HAP-1 (cell line): ENCODE data around the gene HSPA8.
"Not testable (repeated sequence)": the region's sequence is repeated elsewhere in the genome, so short reads cannot be mapped to it uniquely, and the experiment has no call there.

Source experiments
- DNase-seq, 2 experiments: peaks; one replicate each; pipeline ENCODE4 v3.0.0-alpha.2; 2016 to 2020; ENCODE audit warnings: low spot score in 2 of 2
- H3K27me3 ChIP-seq: fragments of 250-450 bp; sonication (Bioruptor Pico); 2 replicates; pipeline ENCODE4 v1.5.1; 2020; ENCODE audit warnings: low read depth, mild to moderate bottlenecking, moderate library complexity
- H3K36me3 ChIP-seq: fragments of 250-450 bp; sonication (Bioruptor Pico); replicated peaks from 2 replicates; pipeline ENCODE4 v1.5.1; 2020; ENCODE audit warnings: mild to moderate bottlenecking
- H3K4me1 ChIP-seq: fragments of 250-450 bp; sonication (Bioruptor Pico); 2 replicates; pipeline ENCODE4 v1.5.1; 2020; ENCODE audit warnings: mild to moderate bottlenecking
- H3K4me3 ChIP-seq: fragments of 250-450 bp; sonication (Bioruptor Pico); 2 replicates; pipeline ENCODE4 v1.5.1; 2020; ENCODE audit warnings: mild to moderate bottlenecking, moderate library complexity
- H3K9me3 ChIP-seq: fragments of 250-450 bp; sonication (Bioruptor Pico); 2 replicates; pipeline ENCODE4 v1.5.1; 2020; ENCODE audit warnings: mild to moderate bottlenecking, moderate library complexity
- in situ Hi-C: fragments of 300-500 bp; cut with MboI; formaldehyde crosslinking; loops from 3 replicates; pipeline ENCODE4 v1.14.3; 2020; ENCODE audit warnings: low sequenced_read_pairs, inconsistent platforms, mixed read lengths

HSPA8 gene

DNA sequence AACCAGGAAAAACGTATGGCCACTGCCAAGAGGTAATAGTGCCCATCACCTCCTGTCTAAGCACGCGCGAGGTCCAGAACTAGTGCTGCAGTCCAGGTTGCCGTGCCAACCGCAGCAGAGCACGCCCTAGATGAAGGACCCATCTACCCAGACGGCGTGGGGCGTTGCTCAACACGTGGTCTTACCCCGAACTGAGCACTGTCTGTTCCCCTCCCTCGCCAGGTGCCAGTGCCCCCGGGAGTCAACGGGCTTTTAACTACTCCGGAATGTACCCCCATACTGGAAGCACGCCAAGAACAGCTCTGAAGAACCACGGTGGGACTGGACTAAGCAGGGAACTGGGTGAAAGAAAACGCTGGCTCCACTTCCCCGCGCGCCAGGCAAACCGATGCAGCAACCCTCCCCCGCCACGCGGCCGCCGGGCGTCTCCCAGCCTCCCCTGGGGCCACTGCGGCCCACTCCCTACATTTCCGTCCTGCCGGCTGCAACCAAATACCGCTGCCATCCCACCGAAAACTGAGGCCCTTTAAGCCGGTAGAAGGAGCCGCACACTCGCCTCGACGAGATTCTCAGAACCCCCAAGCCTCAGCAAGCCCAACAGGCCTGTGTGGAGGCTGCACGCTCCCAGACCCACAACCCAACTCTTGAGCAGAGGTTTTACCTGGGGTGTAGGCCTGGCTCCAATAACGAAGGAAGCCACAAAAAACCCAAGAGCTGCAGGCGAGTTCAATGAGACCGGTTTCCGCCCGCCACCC, at the start of gene HSPA8:
HSPA8 (minus strand) TSS at position 734 of the 755 bp plus-strand sequence. CDS start 812 bp downstream, outside the sequence.
- in situ Hi-C loops, result no loop called here
- peak; percentile 28 to 69 for DNase-seq
- no peaks in the 10 kb centered on the region for H3K27me3 ChIP-seq
- H3K36me3 ChIP-seq, result peaks cover 58% of the 10 kb centered on the region
- no peaks in the 10 kb centered on the region for H3K9me3 ChIP-seq
- H3K4me1 ChIP-seq, result peaks cover 24% of the 10 kb centered on the region
- peak within 1 kb of the TSS; percentile 99 for H3K4me3 ChIP-seq

GRCh38 chr11:123111465-123111864, 49.5 kb upstream of the HSPA8 start:
- in situ Hi-C loops, result loop anchor here (5.0 to 25.0 kb wide), 2 partner anchors 136 to 376 kb away; no protein-coding TSS in a partner anchor
- DNase-seq, result peak in 1 of 2 experiments; percentile 66

GRCh38 chr11:123110397-123110796, 48.5 kb upstream of the HSPA8 start:
- H3K4me3 ChIP-seq, result no peak overlapping the region
- in situ Hi-C loops, result loop anchor here (5.0 to 25.0 kb wide), 2 partner anchors 137 to 377 kb away; no protein-coding TSS in a partner anchor
- 0 out of 2 replicates have a peak, but pooled peaks cover 8% of the 10 kb centered on the region for H3K27me3 ChIP-seq
- H3K36me3 ChIP-seq, result no peaks in the 10 kb centered on the region
- H3K9me3 ChIP-seq, result no peaks in the 10 kb centered on the region
- H3K4me1 ChIP-seq, result no peaks in the 10 kb centered on the region
- no peak for DNase-seq

More at GRCh38 chr11:123111465-123111864, 49.5 kb upstream of the HSPA8 start:
- Histone ChIP-seq H3K27me3 (0 out of 2 replicates have a peak, but pooled peaks cover 8% of the 10 kb centered on the region), H3K9me3 (no peaks in the 10 kb centered on the region), H3K4me1 (no peaks in the 10 kb centered on the region), H3K36me3 (no peaks in the 10 kb centered on the region), H3K4me3 (no peak overlapping the region)

DNA sequence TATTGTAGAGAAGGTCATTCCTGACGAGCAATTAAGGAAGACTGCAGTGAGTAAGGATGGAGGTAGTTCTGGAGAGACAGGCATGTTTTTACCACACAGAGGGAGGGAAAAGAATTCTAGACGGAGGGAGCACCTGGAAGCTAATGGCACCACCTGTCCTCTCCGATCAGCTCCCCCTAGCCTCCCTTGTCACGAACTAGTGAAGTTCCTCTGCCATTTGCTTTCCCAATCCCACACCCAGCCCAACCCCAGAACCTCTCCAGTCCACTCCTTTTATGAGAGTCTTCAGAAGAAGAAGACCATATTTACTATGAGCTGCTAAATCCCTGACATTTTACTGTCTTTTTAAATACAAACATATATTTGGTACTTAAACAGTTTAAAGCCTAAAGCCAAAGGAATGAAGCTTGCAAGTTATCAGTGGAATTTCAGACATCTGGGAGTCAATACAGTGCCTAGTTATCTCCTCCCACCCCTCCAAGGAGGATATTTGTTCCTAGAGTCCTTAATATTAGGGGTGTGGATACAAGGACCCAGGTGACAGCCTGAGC, 46.1 kb upstream of the HSPA8 start:
- Histone ChIP-seq H3K36me3 (no peaks in the 10 kb centered on the region), H3K4me1 (no peaks in the 10 kb centered on the region), H3K4me3 (no peak overlapping the region), H3K27me3 (0 out of 2 replicates have a peak, but pooled peaks cover 8% of the 10 kb centered on the region), H3K9me3 (no peaks in the 10 kb centered on the region)
- in situ Hi-C loops, result loop anchor here (25.0 kb wide), 1 partner anchor 379 kb away; no protein-coding TSS in a partner anchor
- no peak for DNase-seq

DNA sequence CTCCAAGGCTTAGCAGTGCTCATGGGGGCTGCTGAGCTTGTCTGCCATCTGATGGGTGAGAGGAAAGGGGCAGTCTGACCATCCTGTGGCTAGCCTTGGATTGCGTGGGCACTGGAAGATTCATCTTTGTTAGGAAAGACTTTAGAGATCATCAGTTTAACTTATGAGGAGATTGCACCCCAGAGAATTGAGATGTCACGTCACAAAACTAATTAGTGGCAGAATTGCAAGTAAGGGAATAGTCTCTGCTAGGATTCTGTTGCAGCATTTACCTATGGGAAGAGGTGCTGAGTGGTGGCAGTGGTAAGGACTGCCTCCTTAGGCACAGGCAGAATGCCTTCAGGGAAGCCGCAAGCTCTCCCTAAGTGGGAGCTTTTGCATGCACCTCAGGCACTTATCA, 42.8 kb upstream of the HSPA8 start:
- no peaks in the 10 kb centered on the region for H3K4me1 ChIP-seq
- 0 out of 2 replicates have a peak, but pooled peaks cover 8% of the 10 kb centered on the region for H3K27me3 ChIP-seq
- in situ Hi-C loops, result loop anchor here (25.0 kb wide), 1 partner anchor 383 kb away; no protein-coding TSS in a partner anchor
- no peak for DNase-seq
- no peak overlapping the region for H3K4me3 ChIP-seq
- no peaks in the 10 kb centered on the region for H3K36me3 ChIP-seq
- no peaks in the 10 kb centered on the region for H3K9me3 ChIP-seq

DNA sequence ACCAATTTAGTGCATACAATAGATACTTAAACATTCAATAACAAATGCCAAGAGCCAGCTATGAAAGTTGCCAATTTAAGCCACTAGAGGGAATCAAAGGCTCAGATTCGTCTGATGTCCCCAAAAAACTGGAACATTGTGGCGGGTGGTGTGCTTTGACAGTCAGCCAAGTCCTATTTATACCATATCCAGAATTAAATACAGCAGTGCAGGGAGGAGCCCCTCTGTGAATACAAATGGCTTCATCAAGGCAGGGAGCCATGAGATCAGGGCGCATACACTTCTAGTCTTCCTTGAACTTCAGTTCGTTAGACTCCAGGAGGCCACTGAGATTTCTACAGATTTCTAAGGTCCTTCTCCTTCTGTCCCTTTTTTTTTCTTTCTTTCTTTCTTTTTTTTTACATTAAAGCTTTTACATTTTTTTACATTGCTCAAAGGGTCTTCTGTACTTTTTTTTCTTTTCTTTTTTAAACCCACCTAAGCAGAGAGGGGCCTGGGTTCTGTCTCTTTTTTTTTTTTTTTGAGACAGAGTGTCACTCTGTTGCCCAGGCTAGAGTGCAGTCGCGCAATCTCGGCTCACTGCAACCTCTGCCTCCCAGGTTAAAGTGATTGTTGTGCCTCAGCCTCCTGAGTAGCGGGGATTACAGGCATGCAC, 41.5 kb upstream of the HSPA8 start:
- H3K36me3 ChIP-seq, result no peaks in the 10 kb centered on the region
- in situ Hi-C loops, result loop anchor here (25.0 kb wide), 1 partner anchor 384 kb away; no protein-coding TSS in a partner anchor
- no peaks in the 10 kb centered on the region for H3K9me3 ChIP-seq
- DNase-seq, result peak; percentile 62 to 66
- H3K27me3 ChIP-seq, result peaks cover 3% of the 10 kb centered on the region; the same call in 1 of the 2 replicates
- no peaks in the 10 kb centered on the region for H3K4me1 ChIP-seq
- H3K4me3 ChIP-seq, result no peak overlapping the region

DNA sequence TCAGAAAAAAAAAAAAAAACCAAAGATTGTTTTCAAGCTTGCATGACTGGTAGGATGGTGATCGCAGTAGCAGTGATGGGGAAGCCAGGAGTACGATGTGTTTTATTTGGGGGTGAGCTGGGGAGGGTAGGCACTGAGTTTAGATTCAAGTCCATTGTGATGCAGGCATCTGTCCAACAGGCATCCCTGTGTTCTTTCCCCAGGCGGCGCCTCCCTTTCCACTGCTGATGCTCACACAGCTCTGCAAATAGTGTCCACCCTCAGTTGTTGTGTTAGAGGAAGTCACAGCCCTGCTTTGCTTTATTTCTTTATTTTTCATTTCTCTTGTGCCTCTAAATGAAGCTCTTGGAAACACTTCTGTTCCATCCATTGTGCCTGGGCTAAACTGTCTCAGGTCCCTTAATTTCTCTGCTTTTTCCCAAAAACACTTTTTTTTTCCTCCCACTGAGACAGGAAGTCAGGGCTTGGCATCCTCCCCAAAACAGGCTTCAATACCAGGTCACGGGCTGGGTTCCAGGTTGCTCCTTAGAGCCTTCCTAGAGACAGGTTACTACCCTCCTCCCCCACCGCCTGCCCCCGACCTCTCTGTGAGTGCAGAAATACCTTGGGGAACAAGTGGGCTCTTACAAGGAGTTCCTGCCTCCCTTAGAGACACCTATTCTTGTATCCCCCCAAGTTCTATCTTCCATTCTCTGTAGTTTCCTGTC, 38.6 kb upstream of the HSPA8 start:
- in situ Hi-C loops, result loop anchor here (25.0 kb wide), 1 partner anchor 387 kb away; no protein-coding TSS in a partner anchor
- H3K9me3 ChIP-seq, result no peaks in the 10 kb centered on the region

DNA sequence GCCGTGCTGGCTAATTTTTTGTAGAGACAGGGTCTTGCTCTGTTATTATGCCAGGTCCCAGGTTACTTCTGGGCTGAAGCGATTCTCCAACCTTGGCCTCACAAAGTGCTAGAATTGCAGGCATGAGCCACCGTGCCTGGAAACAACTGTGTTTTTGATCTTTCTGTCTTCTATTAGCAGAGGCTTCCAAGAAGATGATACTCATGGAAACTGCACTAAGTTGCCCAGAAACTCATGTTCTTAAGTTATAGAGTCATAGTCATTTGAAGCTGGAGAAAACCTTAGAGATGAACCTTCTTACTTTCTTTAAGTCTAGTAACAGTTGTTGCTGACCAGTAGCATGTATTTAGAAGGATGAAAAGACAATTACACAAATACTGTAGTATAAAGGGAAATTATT, 37.1 kb upstream of the HSPA8 start:
- no peak for DNase-seq
- in situ Hi-C loops, result no loop called here
- Histone ChIP-seq H3K36me3 (no peaks in the 10 kb centered on the region), H3K4me1 (no peaks in the 10 kb centered on the region), H3K27me3 (peaks cover 4% of the 10 kb centered on the region), H3K4me3 (no peak overlapping the region), H3K9me3 (no peaks in the 10 kb centered on the region)

More for the DNA sequence above, 38.6 kb upstream of the HSPA8 start:
- no peak for DNase-seq
- no peak overlapping the region for H3K4me3 ChIP-seq
- H3K36me3 ChIP-seq, result no peaks in the 10 kb centered on the region
- H3K4me1 ChIP-seq, result no peaks in the 10 kb centered on the region
- peaks cover 4% of the 10 kb centered on the region for H3K27me3 ChIP-seq

GRCh38 chr11:123093739-123094138, 31.8 kb upstream of the HSPA8 start:
- no peaks in the 10 kb centered on the region for H3K4me1 ChIP-seq
- no peak overlapping the region for H3K4me3 ChIP-seq
- no peak for DNase-seq
- no peaks in the 10 kb centered on the region for H3K36me3 ChIP-seq
- H3K9me3 ChIP-seq, result no peaks in the 10 kb centered on the region
- in situ Hi-C loops, result no loop called here
- peaks cover 4% of the 10 kb centered on the region; the same call in 1 of the 2 replicates for H3K27me3 ChIP-seq

DNA sequence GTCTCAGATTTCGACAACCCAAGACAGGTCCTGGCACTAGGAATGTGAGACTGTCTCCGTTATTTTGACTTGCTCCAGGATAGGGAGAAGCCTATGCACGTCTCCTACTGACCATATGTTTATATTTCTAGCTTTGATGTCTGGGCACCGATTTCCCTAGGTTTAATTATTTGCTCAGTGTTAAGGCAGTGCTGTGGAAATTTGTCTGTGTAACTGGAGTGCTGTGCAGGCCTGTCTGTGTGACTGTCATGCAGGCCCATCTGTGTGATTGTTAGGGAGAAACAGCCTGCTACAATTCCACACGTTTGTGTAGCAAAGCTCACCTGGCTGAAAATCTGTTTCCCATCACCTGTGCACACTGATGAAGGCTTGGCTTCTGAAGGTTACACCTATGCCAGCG, 29.6 kb upstream of the HSPA8 start:
- Histone ChIP-seq H3K4me3 (no peak overlapping the region), H3K27me3 (no peaks in the 10 kb centered on the region), H3K9me3 (no peaks in the 10 kb centered on the region), H3K36me3 (no peaks in the 10 kb centered on the region), H3K4me1 (no peaks in the 10 kb centered on the region)
- in situ Hi-C loops, result no loop called here
- no peak for DNase-seq

DNA sequence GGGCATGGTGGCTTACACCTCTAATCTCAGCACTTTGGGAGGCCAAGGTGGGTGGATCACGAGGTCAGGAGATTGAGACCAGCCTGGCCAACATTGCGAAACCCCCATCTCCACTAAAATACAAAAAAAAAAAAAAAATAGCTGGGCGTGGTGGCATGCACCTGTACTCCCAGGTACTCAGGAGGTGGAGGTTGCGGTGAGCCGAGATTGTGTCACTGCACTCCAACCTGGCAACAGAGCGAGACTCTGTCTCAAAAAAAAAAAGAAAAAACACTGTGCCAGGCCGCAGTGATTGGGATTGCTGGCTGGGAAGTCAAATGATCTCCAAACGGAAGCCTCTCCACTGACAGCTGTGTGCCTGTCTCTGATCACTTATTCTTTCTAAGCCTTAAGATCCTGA, 28.2 kb upstream of the HSPA8 start:
- H3K36me3 ChIP-seq, H3K4me3 ChIP-seq, H3K27me3 ChIP-seq, H3K4me1 ChIP-seq, in situ Hi-C loops, DNase-seq, H3K9me3 ChIP-seq: not testable (repeated sequence)

DNA sequence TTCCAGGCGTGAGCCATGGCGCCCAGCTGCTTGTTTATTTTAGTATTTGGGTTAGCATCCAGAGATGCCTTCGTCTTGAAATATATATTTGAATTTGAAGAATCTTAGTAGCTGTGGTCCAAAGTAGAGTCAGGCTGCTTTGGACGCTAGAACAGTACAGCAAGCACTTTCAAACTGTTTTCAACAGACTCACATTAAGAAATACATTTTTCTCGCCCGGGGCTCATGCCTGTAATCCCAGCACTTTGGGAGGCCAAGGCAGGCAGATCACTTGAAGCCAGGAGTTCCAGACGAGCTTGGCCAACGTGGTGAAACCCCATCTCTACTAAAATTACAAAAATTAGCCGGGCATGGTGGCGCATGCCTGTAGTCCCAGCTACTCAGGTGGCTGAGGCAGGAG, 27.0 kb upstream of the HSPA8 start:
- H3K9me3 ChIP-seq, H3K4me1 ChIP-seq, in situ Hi-C loops, H3K36me3 ChIP-seq, H3K4me3 ChIP-seq, H3K27me3 ChIP-seq, DNase-seq: not testable (repeated sequence)

GRCh38 chr11:123087657-123088056, 25.7 kb upstream of the HSPA8 start:
- in situ Hi-C loops, DNase-seq, H3K27me3 ChIP-seq, H3K4me3 ChIP-seq, H3K9me3 ChIP-seq, H3K36me3 ChIP-seq, H3K4me1 ChIP-seq: not testable (repeated sequence)
